Retina (tissue), 1 donor: Measurements from ENCODE around the gene KLK15.

Experiments
- DNase-seq: peaks from one replicate; pipeline ENCODE4 v3.0.0-alpha.2; 2016

Gene KLK15, protein sequence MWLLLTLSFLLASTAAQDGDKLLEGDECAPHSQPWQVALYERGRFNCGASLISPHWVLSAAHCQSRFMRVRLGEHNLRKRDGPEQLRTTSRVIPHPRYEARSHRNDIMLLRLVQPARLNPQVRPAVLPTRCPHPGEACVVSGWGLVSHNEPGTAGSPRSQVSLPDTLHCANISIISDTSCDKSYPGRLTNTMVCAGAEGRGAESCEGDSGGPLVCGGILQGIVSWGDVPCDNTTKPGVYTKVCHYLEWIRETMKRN

DNA sequence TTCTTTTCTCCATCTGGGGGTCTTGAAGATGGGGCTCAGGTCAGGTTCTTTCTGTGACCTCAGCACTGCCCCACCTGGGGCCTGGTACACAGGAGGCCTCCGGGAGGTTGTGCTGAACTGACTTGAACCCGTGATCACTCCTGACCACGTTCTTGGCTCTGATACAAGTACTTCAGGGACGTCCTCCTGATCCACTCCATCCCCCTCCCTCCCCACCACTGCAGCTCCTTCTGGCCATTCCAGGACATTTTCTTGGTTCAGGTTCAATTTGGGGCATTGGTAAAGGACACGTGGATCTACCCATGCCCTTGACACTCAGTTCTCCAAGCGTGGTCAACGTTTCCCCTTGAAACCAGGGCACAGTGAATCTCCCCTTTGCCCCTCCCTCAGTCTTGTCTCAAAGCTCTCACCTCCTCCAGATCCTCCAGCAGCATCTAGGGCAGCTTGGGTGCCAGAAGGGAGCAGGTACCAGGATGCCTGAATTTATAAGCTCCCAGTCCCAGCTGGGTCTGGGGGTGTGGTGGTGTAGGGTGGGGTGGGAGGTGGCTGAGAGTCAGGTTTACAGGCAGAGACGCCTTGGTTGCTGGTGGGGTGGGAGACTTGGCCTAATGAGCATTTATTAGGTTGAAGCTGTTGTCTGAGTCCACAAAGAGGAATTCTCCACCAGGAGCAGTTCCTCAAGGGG is at the start of gene KLK15:
Gene KLK15, minus strand, starts transcription at position 458 of the 685 bp plus-strand sequence. CDS start 2,082 bp downstream, outside the sequence.
- DNase-seq, result no peak

DNA sequence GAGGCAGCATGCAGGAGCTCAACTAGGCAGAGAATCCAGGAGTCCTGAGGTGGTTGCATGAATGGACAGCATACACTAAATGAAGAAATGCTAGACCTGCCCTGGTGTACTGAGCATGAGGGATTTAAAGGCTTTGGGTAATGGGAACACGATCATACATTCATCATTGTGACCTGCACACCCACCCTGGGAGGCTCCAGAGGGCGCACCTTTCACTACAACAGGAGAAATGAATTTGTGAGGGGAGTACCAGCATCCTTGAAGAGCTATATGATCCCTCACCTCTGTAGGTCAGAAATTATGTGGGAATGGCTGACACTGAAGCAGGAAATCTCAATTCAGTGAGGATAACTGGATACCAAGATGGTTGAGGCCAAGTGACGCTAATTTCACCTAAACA is 48.8 kb upstream of the KLK15 start:
- no peak for DNase-seq

DNA sequence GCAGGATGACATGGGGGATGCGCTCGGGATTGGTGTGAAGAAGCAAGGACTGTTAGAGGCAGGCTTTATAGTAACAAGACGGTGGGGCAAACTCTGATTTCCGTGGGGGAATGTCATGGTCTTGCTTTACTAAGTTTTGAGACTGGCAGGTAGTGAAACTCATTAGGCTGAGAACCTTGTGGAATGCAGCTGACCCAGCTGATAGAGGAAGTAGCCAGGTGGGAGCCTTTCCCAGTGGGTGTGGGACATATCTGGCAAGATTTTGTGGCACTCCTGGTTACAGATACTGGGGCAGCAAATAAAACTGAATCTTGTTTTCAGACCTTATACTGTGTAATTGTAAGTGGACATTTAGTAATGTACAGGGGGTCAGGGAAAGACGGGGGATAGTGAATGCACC is 46.9 kb upstream of the KLK15 start:
- DNase-seq, result no peak

DNA sequence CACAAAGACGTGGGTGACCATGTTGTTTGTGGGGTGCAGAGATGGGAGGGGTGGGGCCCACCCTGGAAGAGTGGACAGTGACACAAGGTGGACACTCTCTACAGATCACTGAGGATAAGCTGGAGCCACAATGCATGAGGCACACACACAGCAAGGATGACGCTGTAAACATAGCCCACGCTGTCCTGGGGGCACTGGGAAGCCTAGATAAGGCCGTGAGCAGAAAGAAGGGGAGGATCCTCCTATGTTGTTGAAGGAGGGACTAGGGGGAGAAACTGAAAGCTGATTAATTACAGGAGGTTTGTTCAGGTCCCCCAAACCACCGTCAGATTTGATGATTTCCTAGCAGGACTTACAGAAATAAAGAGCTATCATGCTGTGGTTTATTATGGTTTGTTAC is 45.5 kb upstream of the KLK15 start:
- no peak for DNase-seq

DNA sequence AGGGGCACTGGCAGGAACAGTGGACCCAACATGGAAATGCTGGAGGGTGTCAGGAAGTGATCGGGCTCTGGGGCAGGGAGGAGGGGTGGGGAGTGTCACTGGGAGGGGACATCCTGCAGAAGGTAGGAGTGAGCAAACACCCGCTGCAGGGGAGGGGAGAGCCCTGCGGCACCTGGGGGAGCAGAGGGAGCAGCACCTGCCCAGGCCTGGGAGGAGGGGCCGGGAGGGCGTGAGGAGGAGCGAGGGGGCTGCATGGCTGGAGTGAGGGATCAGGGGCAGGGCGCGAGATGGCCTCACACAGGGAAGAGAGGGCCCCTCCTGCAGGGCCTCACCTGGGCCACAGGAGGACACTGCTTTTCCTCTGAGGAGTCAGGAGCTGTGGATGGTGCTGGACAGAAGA is 44.0 kb upstream of the KLK15 start:
- DNase-seq, result no peak

DNA sequence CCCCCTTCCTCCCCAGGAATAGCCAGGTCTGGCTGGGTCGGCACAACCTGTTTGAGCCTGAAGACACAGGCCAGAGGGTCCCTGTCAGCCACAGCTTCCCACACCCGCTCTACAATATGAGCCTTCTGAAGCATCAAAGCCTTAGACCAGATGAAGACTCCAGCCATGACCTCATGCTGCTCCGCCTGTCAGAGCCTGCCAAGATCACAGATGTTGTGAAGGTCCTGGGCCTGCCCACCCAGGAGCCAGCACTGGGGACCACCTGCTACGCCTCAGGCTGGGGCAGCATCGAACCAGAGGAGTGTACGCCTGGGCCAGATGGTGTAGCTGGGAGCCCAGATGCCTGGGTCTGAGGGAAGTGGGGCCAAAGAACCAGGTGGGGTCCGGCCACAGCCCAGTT is 43.1 kb upstream of the KLK15 start:
- DNase-seq, result peak; percentile 29

DNA sequence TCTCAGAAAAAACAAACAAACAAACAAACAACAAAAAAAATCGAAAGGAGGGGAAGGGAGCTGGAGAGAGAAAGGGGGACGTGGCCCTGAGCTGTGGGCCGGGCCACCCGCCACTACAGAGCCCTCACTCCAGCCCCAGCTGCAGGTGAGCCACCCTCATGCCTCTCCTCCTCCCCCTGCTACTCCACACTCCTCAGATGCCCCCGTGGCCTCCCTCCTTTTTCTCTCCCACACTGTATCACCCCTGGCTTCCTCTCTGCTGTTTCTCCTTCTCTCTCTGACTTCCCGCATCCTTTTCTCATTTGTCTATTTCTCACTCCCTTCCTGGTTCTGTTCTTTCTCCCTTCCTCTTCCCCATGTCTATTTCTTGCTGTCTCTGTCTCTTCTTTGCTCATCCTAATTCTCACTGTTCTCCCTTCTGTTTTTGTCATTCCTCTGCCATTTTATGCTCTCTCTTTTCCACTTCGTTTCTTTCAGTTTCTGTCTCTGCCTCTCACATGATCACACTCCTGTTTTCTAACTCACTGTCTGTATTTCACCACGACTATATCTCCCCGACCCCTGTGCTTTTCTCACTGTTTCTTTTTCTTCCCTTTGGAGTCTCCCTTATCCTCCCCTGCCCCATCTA is 42.5 kb upstream of the KLK15 start:
- no peak for DNase-seq

DNA sequence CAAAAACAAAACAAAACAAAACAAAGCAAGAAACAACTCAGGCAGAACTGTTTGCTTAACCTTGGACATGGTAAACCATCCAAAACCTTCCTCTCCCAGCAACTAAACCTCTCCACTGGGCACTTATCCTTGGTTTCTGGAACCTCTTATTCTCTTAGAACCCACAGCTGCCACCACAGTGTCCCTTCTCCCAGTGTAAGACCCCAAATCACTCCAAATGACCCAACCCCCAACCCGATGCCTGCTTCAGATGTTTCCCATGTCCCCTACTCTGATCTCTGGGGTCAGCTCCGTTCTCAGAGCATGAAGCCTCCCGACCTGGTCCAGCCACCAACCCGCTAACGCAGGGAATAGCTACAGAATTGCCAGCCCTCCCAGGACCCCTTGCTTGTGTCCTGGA is 40.8 kb upstream of the KLK15 start:
- DNase-seq, result no peak

DNA sequence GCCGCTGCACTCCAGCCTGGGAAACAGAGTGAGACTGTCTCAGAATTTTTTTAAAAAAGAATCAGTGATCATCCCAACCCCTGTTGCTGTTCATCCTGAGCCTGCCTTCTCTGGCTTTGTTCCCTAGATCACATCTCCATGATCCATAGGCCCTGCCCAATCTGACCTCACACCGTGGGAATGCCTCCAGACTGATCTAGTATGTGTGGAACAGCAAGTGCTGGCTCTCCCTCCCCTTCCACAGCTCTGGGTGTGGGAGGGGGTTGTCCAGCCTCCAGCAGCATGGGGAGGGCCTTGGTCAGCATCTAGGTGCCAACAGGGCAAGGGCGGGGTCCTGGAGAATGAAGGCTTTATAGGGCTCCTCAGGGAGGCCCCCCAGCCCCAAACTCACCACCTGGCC is 39.7 kb upstream of the KLK15 start, which contains the start of gene KLK2:
Gene KLK2, plus strand, starts transcription at position 384 of the 400 bp plus-strand sequence. CDS start 35 bp downstream, outside the sequence.
- DNase-seq, result no peak

DNA sequence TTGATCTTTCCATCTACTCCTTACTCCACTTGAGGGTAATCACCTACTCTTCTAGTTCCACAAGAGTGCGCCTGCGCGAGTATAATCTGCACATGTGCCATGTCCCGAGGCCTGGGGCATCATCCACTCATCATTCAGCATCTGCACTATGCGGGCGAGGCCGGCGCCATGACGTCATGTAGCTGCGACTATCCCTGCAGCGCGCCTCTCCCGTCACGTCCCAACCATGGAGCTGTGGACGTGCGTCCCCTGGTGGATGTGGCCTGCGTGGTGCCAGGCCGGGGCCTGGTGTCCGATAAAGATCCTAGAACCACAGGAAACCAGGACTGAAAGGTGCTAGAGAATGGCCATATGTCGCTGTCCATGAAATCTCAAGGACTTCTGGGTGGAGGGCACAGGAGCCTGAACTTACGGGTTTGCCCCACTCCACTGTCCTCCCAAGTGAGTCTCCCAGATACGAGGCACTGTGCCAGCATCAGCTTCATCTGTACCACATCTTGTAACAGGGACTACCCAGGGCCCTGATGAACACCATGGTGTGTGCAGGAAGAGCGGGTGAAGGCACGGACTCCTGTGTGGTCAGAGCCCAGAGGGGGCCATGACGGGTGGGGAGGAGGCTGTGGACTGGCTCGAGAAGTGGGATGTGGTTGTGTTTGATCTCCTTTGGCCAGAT is 37.2 kb upstream of the KLK15 start:
- no peak for DNase-seq

DNA sequence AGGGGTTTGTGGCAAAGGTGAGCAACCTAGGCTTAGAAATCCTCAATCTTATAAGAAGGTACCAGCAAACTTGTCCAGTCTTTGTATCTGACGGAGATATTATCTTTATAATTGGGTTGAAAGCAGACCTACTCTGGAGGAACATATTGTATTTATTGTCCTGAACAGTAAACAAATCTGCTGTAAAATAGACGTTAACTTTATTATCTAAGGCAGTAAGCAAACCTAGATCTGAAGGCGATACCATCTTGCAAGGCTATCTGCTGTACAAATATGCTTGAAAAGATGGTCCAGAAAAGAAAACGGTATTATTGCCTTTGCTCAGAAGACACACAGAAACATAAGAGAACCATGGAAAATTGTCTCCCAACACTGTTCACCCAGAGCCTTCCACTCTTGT is 36.1 kb upstream of the KLK15 start:
- no peak for DNase-seq

DNA sequence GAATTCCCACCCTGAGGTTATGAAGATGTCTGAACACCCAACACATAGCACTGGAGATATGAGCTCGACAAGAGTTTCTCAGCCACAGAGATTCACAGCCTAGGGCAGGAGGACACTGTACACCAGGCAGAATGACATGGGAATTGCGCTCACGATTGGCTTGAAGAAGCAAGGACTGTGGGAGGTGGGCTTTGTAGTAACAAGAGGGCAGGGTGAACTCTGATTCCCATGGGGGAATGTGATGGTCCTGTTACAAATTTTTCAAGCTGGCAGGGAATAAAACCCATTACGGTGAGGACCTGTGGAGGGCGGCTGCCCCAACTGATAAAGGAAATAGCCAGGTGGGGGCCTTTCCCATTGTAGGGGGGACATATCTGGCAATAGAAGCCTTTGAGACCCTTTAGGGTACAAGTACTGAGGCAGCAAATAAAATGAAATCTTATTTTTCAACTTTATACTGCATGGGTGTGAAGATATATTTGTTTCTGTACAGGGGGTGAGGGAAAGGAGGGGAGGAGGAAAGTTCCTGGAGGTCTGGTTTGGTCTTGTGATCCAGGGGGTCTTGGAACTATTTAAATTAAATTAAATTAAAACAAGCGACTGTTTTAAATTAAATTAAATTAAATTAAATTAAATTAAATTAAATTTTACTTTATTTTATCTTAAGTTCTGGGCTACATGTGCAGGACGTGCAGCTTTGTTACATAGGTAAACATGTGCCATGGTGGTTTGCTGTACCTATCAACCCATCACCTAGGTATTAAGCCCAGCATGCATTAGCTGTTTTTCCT is 28.3 kb upstream of the KLK15 start:
- no peak for DNase-seq

DNA sequence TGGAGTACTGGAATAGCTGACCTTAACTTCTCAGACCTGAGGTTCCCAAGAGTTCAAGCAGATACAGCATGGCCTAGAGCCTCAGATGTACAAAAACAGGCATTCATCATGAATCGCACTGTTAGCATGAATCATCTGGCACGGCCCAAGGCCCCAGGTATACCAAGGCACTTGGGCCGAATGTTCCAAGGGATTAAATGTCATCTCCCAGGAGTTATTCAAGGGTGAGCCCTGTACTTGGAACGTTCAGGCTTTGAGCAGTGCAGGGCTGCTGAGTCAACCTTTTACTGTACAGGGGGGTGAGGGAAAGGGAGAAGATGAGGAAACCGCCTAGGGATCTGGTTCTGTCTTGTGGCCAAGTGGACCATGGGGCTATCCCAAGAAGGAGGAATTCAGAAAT is 27.6 kb upstream of the KLK15 start:
- DNase-seq, result no peak

DNA sequence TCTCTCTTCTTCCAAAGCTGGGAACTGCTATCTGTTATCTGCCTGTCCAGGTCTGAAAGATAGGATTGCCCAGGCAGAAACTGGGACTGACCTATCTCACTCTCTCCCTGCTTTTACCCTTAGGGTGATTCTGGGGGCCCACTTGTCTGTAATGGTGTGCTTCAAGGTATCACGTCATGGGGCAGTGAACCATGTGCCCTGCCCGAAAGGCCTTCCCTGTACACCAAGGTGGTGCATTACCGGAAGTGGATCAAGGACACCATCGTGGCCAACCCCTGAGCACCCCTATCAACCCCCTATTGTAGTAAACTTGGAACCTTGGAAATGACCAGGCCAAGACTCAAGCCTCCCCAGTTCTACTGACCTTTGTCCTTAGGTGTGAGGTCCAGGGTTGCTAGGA is 26.5 kb upstream of the KLK15 start:
- no peak for DNase-seq

DNA sequence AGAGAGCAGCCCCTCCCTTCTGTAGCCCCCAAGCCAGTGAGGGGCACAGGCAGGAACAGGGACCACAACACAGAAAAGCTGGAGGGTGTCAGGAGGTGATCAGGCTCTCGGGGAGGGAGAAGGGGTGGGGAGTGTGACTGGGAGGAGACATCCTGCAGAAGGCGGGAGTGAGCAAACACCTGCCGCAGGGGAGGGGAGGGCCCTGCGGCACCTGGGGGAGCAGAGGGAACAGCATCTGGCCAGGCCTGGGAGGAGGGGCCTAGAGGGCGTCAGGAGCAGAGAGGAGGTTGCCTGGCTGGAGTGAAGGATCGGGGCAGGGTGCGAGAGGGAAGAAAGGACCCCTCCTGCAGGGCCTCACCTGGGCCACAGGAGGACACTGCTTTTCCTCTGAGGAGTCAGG is 25.5 kb upstream of the KLK15 start:
- no peak for DNase-seq

DNA sequence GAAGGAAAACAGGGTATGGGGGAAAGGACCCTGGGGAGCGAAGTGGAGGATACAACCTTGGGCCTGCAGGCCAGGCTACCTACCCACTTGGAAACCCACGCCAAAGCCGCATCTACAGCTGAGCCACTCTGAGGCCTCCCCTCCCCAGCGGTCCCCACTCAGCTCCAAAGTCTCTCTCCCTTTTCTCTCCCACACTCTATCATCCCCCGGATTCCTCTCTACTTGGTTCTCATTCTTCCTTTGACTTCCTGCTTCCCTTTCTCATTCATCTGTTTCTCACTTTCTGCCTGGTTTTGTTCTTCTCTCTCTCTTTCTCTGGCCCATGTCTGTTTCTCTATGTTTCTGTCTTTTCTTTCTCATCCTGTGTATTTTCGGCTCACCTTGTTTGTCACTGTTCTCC is 24.0 kb upstream of the KLK15 start:
- DNase-seq, result no peak

DNA sequence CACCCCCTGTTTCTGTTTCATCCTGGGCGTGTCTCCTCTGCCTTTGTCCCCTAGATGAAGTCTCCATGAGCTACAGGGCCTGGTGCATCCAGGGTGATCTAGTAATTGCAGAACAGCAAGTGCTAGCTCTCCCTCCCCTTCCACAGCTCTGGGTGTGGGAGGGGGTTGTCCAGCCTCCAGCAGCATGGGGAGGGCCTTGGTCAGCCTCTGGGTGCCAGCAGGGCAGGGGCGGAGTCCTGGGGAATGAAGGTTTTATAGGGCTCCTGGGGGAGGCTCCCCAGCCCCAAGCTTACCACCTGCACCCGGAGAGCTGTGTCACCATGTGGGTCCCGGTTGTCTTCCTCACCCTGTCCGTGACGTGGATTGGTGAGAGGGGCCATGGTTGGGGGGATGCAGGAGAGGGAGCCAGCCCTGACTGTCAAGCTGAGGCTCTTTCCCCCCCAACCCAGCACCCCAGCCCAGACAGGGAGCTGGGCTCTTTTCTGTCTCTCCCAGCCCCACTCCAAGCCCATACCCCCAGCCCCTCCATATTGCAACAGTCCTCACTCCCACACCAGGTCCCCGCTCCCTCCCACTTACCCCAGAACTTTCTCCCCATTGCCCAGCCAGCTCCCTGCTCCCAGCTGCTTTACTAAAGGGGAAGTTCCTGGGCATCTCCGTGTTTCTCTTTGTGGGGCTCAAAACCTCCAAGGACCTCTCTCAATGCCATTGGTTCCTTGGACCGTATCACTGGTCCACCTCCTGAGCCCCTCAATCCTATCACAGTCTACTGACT is 21.4 kb upstream of the KLK15 start, which contains the start of gene KLK3:
Gene KLK3, plus strand, starts transcription at position 280 of the 775 bp plus-strand sequence. Its CDS starts 41 bp downstream, at position 321.
- no peak for DNase-seq

DNA sequence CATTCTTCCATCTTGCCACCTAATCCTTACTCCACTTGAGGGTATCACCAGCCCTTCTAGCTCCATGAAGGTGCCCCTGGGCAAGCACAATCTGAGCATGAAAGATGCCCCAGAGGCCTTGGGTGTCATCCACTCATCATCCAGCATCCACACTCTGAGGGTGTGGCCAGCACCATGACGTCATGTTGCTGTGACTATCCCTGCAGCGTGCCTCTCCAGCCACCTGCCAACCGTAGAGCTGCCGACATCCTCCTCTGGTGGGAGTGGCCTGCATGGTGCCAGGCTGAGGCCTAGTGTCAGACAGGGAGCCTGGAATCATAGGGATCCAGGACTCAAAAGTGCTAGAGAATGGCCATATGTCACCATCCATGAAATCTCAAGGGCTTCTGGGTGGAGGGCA is 18.2 kb upstream of the KLK15 start:
- no peak for DNase-seq

DNA sequence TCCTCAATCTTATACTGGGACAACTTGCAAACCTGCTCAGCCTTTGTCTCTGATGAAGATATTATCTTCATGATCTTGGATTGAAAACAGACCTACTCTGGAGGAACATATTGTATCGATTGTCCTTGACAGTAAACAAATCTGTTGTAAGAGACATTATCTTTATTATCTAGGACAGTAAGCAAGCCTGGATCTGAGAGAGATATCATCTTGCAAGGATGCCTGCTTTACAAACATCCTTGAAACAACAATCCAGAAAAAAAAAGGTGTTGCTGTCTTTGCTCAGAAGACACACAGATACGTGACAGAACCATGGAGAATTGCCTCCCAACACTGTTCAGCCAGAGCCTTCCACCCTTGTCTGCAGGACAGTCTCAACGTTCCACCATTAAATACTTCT is 17.4 kb upstream of the KLK15 start:
- no peak for DNase-seq

DNA sequence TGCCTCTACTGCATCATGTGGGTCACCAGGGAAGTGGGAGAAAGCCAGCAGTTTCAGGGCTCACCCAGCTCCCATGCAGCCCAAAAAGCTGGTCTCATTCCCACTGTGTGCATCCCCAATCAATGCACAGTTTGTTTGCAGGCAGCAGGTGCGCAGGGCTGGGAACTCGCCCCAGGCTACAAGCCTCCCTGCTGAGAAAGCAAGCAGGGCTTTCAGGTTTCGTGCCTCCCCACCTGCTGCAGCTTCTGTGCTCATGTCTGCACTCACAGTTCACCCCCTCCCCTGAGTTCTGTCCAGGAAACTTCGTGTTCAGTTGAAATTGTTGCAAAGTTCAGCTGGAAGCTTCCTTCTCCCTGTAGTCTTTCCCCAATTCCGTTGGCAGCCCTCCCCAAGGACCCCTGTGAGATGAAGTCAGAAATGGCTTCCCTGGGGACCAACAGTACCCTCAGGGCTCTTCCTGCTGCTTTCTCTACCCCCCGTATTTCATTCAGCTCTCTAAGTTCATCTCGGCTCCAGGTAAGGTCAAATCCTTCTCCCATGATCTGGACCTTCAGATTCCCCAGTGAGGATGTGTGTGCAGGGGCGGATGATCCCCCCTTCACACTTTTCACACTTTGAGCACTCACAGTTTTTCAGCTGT is 11.0 kb upstream of the KLK15 start:
- DNase-seq, result no peak

DNA sequence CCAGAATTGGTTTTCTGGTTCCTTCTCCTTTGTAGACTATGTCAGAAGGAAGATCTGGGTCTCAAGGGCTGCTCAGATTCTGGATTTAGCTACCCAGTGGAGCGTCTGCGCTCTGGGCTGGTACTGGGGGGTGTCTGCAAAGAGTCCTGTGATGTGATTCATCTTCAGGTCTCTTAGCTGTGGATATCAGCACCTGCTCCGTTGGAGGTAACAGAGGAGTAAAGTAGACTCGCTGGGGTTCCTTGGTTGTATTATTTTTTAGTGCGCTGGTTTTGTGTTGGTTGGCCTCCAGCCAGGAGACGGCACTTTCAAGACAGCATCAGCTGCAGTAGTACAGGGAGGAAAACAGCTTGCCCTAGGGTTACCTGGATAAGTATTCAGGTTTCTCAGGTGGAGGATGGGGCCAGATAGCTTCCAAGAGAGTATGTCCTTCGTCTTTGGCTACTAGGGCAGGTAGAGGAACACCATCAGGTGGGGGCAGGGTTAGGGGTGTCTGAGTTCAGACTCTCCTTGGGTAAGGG is 10.4 kb upstream of the KLK15 start:
- no peak for DNase-seq
